Keratinocyte (primary cell): ENCODE results near the gene FNDC3B. TPM values are rescaled to one million over a fixed set of nuclear protein-coding genes. Genes with fewer than 3 reads are reported as not detected.

Source experiments
- DNase-seq: peaks from one replicate; pipeline ENCODE4 v3.0.0-alpha.2; 2011; ENCODE audit warnings: low read depth, missing footprints, low spot score
- FAIRE-seq: peaks from 2 replicates; lab custom pipeline; 2011; peaks lifted over from hg19 to GRCh38; lab: Jason Lieb, UNC
- H2AFZ ChIP-seq: 2 replicates; pipeline ENCODE4 v1.6.0; 2012; ENCODE audit warnings: low read length, control low read depth, inconsistent platforms; ENCODE audit not compliant: control insufficient read depth
- H3K27ac ChIP-seq: 2 replicates; pipeline ENCODE4 v1.5.1; 2011; ENCODE audit warnings: low read length; ENCODE audit not compliant: control insufficient read depth, insufficient read depth
- H3K27me3 ChIP-seq: 3 replicates; pipeline ENCODE4 v1.6.0; 2011; ENCODE audit warnings: low read length; ENCODE audit not compliant: control insufficient read depth, insufficient read depth; ENCODE audit errors: extremely low read depth
- H3K36me3 ChIP-seq, 2 experiments: 2 replicates in 1 of 2; 3 replicates in 1 of 2; pipeline ENCODE4 v1.5.1; 2011; ENCODE audit warnings: low read length in 2 of 2, mild to moderate bottlenecking in 1 of 2; ENCODE audit not compliant: control insufficient read depth in 2 of 2, insufficient read depth in 2 of 2; ENCODE audit errors: extremely low read depth in 1 of 2
- H3K4me1 ChIP-seq: 3 replicates; pipeline ENCODE4 v1.5.1; 2011; ENCODE audit warnings: low read length; ENCODE audit not compliant: control insufficient read depth, insufficient read depth; ENCODE audit errors: extremely low read depth
- H3K4me2 ChIP-seq: 3 replicates; pipeline ENCODE4 v1.6.0; 2011; ENCODE audit warnings: low read depth, low read length; ENCODE audit not compliant: control insufficient read depth, insufficient read depth; ENCODE audit errors: extremely low read depth
- H3K4me3 ChIP-seq, 3 experiments: fragments of 200-600 bp in 1 of 3; sonication (generic) in 1 of 3; 2 replicates in 2 of 3; 3 replicates in 1 of 3; pipeline ENCODE4 v1.5.1; 2011 to 2016; ENCODE audit warnings: low read length in 3 of 3, mild to moderate bottlenecking in 3 of 3, control low read depth in 2 of 3, inconsistent platforms in 1 of 3, low read depth in 1 of 3, mixed read lengths in 1 of 3, mixed run types in 1 of 3, moderate library complexity in 1 of 3; ENCODE audit not compliant: control insufficient read depth in 2 of 3, insufficient read depth in 2 of 3; ENCODE audit errors: extremely low read depth in 1 of 3
- H3K79me2 ChIP-seq: 2 replicates; pipeline ENCODE4 v1.6.0; 2012; ENCODE audit warnings: low read length; ENCODE audit not compliant: control insufficient read depth, insufficient read depth
- H3K9ac ChIP-seq: 3 replicates; pipeline ENCODE4 v1.6.0; 2011; ENCODE audit warnings: low read length; ENCODE audit not compliant: control insufficient read depth, insufficient read depth; ENCODE audit errors: extremely low read depth
- H3K9me1 ChIP-seq: 3 replicates; pipeline ENCODE4 v1.6.0; 2011; ENCODE audit warnings: low read length; ENCODE audit not compliant: control insufficient read depth, insufficient read depth; ENCODE audit errors: extremely low read depth
- H3K9me3 ChIP-seq: 2 replicates; pipeline ENCODE4 v1.5.1; 2012; ENCODE audit warnings: low read depth, low read length; ENCODE audit not compliant: control insufficient read depth
- H4K20me1 ChIP-seq: 3 replicates; pipeline ENCODE4 v1.6.0; 2011; ENCODE audit warnings: low read length; ENCODE audit not compliant: control insufficient read depth, insufficient read depth; ENCODE audit errors: extremely low read depth
- EZH2 ChIP-seq: IDR thresholded peaks from one replicate; pipeline ENCODE4 v1.6.1; 2012; ENCODE audit warnings: inconsistent platforms, mild to moderate bottlenecking, low read length, moderate library complexity
- dilution Hi-C: fragments of 300-500 bp; cut with MboI; formaldehyde crosslinking; loops from one replicate; pipeline ENCODE4 v1.7.0; 2020; ENCODE audit warnings: low sequenced_read_pairs; ENCODE audit not compliant: extremely low pct_ligation_motif_present
- polyA plus RNA-seq, 5 experiments: library from polyadenylated mRNA; depleted of rRNA in 3 of 5; stranded (reverse) in 3 of 5; stranded (forward) in 1 of 5; unstranded in 1 of 5; fragments of >200 nt; gene quantifications; 1 replicate in 1 of 5; 2 replicates in 3 of 5; 3 replicates in 1 of 5; pipeline versions ENCODE4 v1.2.1 to v1.2.3, GENCODE V29; 2011 to 2012; ENCODE audit warnings: missing spikeins in 2 of 5, low read depth in 1 of 5, low replicate concordance in 1 of 5
- TF ChIP-seq, protein P1 (sequence below), 3 experiments: IDR thresholded peaks in 1 of 3; conservative IDR thresholded peaks in 1 of 3; optimal IDR thresholded peaks in 1 of 3; 2 replicates in 2 of 3; 3 replicates in 1 of 3; pipeline versions ENCODE3 to v1.5.1; 2011; ENCODE audit warnings: low read length in 3 of 3, mild to moderate bottlenecking in 3 of 3, moderate library complexity in 2 of 3, control low read depth in 1 of 3, inconsistent platforms in 1 of 3; ENCODE audit not compliant: insufficient read depth in 2 of 3; ENCODE audit errors: extremely low read depth in 1 of 3

The FNDC3B gene
- polyA plus RNA-seq, 1 donor (not counting 4 experiments of a cell fraction or from before 2014, with no cell fraction given) = 31.4 TPM

DNA sequence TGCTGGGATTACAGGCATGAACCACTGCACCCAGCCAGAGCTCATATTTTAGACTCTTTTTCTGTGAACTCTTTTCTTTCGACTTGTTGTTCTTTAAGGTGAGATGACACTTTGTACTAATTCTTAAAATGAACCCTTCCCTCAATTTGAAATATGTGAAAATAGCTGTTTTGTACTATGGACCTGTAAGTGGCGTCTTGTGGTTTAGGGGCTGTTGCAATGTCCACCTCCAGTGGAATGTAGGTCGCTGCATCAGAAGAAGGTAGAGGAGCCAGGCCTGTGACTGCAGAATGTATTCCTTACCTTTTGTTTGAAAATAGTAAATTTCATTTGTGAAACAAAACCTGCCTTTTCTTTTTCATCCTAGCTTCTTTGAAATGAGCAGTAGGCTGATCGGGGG lies 38.9 kb downstream of the FNDC3B start:
- Histone ChIP-seq H3K9ac (no peak overlapping the region), H3K4me3 (no peak overlapping the region), H3K9me1 (no peaks in the 10 kb centered on the region), H4K20me1 (peaks cover 4% of the 10 kb centered on the region), H3K36me3 (peaks cover 2 to 9% of the 10 kb centered on the region in 2 experiments), H3K27ac (no peak overlapping the region), H2AFZ (no peak overlapping the region), H3K79me2 (peaks cover 95% of the 10 kb centered on the region), H3K4me2 (no peak overlapping the region), H3K27me3 (no peaks in the 10 kb centered on the region), H3K4me1 (no peaks in the 10 kb centered on the region), H3K9me3 (no peaks in the 10 kb centered on the region)
- dilution Hi-C loops = no loop called here
- FAIRE-seq (no peak), DNase-seq (no peak)
- TF ChIP-seq EZH2 = no peak
- TF ChIP-seq, protein P1, sequence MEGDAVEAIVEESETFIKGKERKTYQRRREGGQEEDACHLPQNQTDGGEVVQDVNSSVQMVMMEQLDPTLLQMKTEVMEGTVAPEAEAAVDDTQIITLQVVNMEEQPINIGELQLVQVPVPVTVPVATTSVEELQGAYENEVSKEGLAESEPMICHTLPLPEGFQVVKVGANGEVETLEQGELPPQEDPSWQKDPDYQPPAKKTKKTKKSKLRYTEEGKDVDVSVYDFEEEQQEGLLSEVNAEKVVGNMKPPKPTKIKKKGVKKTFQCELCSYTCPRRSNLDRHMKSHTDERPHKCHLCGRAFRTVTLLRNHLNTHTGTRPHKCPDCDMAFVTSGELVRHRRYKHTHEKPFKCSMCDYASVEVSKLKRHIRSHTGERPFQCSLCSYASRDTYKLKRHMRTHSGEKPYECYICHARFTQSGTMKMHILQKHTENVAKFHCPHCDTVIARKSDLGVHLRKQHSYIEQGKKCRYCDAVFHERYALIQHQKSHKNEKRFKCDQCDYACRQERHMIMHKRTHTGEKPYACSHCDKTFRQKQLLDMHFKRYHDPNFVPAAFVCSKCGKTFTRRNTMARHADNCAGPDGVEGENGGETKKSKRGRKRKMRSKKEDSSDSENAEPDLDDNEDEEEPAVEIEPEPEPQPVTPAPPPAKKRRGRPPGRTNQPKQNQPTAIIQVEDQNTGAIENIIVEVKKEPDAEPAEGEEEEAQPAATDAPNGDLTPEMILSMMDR (optimal IDR thresholded peaks at IDR 0.05 in 1 of 3, IDR thresholded peaks at IDR 0.05 in 1 of 3, conservative IDR thresholded peaks at IDR 0.05 in 1 of 3; ENCODE audit: extremely low read depth in 1 of 3, insufficient read depth in 2 of 3, low read length in 3 of 3) = no peak

DNA sequence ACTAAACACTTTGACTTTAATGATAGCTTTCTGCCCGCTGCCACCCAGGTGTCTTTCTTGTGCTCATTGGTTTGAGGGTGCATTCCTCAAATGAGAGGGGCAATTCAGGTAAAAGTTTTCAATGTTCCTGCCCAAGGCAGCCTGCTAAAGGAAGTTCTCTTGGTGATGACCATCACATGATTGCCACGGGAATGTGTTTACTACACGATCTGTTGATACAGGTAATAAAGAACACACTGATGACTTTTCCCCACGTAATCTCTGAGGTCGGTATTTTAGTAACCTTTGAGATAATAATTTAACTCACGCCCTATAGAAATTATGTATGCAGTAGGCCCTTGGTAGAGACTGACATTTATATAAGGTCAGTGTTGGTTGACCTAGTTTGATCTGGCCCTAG lies 39.3 kb downstream of the FNDC3B start:
- dilution Hi-C loops = no loop called here
- Histone ChIP-seq H3K4me3 (no peak overlapping the region), H3K9me3 (no peaks in the 10 kb centered on the region), H3K79me2 (peaks cover 95% of the 10 kb centered on the region), H4K20me1 (peaks cover 1% of the 10 kb centered on the region), H3K27ac (no peak overlapping the region), H3K4me1 (no peaks in the 10 kb centered on the region), H2AFZ (no peak overlapping the region), H3K9me1 (no peaks in the 10 kb centered on the region), H3K27me3 (no peaks in the 10 kb centered on the region), H3K4me2 (no peak overlapping the region), H3K36me3 (peaks cover 2 to 9% of the 10 kb centered on the region in 2 experiments), H3K9ac (no peak overlapping the region)
- DNase-seq = no peak
- FAIRE-seq = no peak
- TF ChIP-seq EZH2 = no peak
- TF ChIP-seq, protein P1 (optimal IDR thresholded peaks at IDR 0.05 in 1 of 3, IDR thresholded peaks at IDR 0.05 in 1 of 3, conservative IDR thresholded peaks at IDR 0.05 in 1 of 3; ENCODE audit: extremely low read depth in 1 of 3, insufficient read depth in 2 of 3, low read length in 3 of 3) = no peak
